IPS DF 4.7 (cell line): ENCODE results near the gene OR10H2.
"Not testable (repeated sequence)": the region's sequence is repeated elsewhere in the genome, so short reads cannot be mapped to it uniquely, and the experiment has no call there.

Experiments
- DNase-seq: peaks from one replicate; pipeline ENCODE4 v3.0.0-alpha.2; 2013; ENCODE audit warnings: low spot score; ENCODE audit errors: extremely low read depth

OR10H2 gene

GRCh38 chr19:15759962-15760565 lies 32.2 kb downstream of the OR10H2 start:
- DNase-seq, result no peak

- DNase-seq, result no peak
These were observed 41.8 kb downstream of the OR10H2 start for GRCh38 chr19:15769586-15769985.

- DNase-seq, result not testable (repeated sequence)
These were observed 46.3 kb downstream of the OR10H2 start for GRCh38 chr19:15774159-15774558.

GRCh38 chr19:15775249-15775648 lies 47.4 kb downstream of the OR10H2 start:
- no peak for DNase-seq

GRCh38 chr19:15776264-15776663 lies 48.4 kb downstream of the OR10H2 start:
- no peak for DNase-seq

- DNase-seq, result no peak
These were observed 49.5 kb downstream of the OR10H2 start for GRCh38 chr19:15776991-15777970.
